GM12878 (cell line): ENCODE results near the gene MIR17HG. TPM values are rescaled to one million over a fixed set of nuclear protein-coding genes. Genes with fewer than 3 reads are reported as not detected.

Source experiments
- ATAC-seq: fragments of 200-7000 bp; cut with Tn5 transposase; 3 replicates; pipeline ENCODE4 v1.9.1; 2020; ENCODE audit warnings: mild to moderate bottlenecking, moderate library complexity
- BruUV-seq: library from RNA; stranded (reverse); fragments of 400-500 nt; replicated peaks from 2 replicates; lab custom pipeline; 2021; lab: Mats Ljungman, UMichigan
- CTCF ChIA-PET: fragments of 300-600 bp; sonication (Branson Sonifier 250); formaldehyde crosslinking; extraction: SDS; loops from one replicate; lab custom pipeline; 2021; ENCODE audit warnings: inconsistent platforms; lab: Yijun Ruan, JAX
- POLR2A ChIA-PET: fragments of 350-600 bp; formaldehyde crosslinking; extraction: SDS; loops from one replicate; lab custom pipeline; 2021; ENCODE audit warnings: inconsistent platforms; lab: Charles Lee
- RAD21 ChIA-PET: fragments of 300-600 bp; sonication (Branson Sonifier 250); formaldehyde crosslinking; loops from one replicate; lab custom pipeline; 2023; ENCODE audit warnings: antibody characterized with exemption; ENCODE audit not compliant: unreplicated experiment; lab: Charles Lee
- SMC1A ChIA-PET: fragments of 300-600 bp; sonication (Branson Sonifier 250); formaldehyde crosslinking; loops from one replicate; lab custom pipeline; 2023; ENCODE audit not compliant: unreplicated experiment, uncharacterized antibody; lab: Charles Lee
- DNase-seq: peaks from one replicate; pipeline ENCODE4 v3.0.0-alpha.2; 2011; ENCODE audit warnings: low read depth, low spot score
- FAIRE-seq: peaks from 3 replicates; lab custom pipeline; 2011; peaks lifted over from hg19 to GRCh38; lab: Jason Lieb, UNC
- H2AFZ ChIP-seq: 2 replicates; pipeline ENCODE4 v1.6.0; 2011; ENCODE audit warnings: low read depth, low read length, control low read depth; ENCODE audit not compliant: control insufficient read depth
- H3K27ac ChIP-seq: 2 replicates; pipeline ENCODE4 v1.5.1; 2011; ENCODE audit warnings: control low read depth; ENCODE audit not compliant: control insufficient read depth, insufficient read depth
- H3K27me3 ChIP-seq, 2 experiments: replicated peaks in 1 of 2; 2 replicates each; pipeline versions ENCODE4 v1.6.0 to v1.6.1; 2011; ENCODE audit warnings: low read length in 1 of 2; ENCODE audit not compliant: control insufficient read depth in 2 of 2, insufficient read depth in 2 of 2
- H3K36me3 ChIP-seq, 2 experiments: 2 replicates each; pipeline ENCODE4 v1.5.1; 2011; ENCODE audit warnings: low read length in 1 of 2; ENCODE audit not compliant: control insufficient read depth in 2 of 2, insufficient read depth in 2 of 2
- H3K4me1 ChIP-seq: 2 replicates; pipeline ENCODE4 v1.6.1; 2011; ENCODE audit warnings: mild to moderate bottlenecking, low read length, moderate library complexity, mixed read lengths; ENCODE audit not compliant: control insufficient read depth, insufficient read depth
- H3K4me2 ChIP-seq: 2 replicates; pipeline ENCODE4 v1.6.0; 2011; ENCODE audit warnings: control low read depth; ENCODE audit not compliant: control insufficient read depth, insufficient read depth
- H3K4me3 ChIP-seq: fragments of 200-600 bp; sonication (generic); 2 replicates; pipeline ENCODE4 v1.5.1; 2016
- H3K79me2 ChIP-seq: 2 replicates; pipeline ENCODE4 v1.6.0; 2011; ENCODE audit warnings: low read length; ENCODE audit not compliant: control insufficient read depth, insufficient read depth
- H3K9ac ChIP-seq: 2 replicates; pipeline ENCODE4 v1.8.0; 2011; ENCODE audit warnings: low read length, control low read depth, mixed read lengths; ENCODE audit not compliant: control insufficient read depth, insufficient read depth
- H3K9me3 ChIP-seq: replicated peaks from 3 replicates; pipeline ENCODE4 v1.5.1; 2011; ENCODE audit warnings: mild to moderate bottlenecking, low read length; ENCODE audit not compliant: control insufficient read depth, insufficient read depth
- H4K20me1 ChIP-seq: 2 replicates; pipeline ENCODE4 v1.6.0; 2011; ENCODE audit not compliant: control insufficient read depth, insufficient read depth
- FOXK2 ChIP-seq: fragments of 450-650 bp; IDR thresholded peaks from 2 replicates; pipeline ENCODE4 v1.6.1; 2017; ENCODE audit warnings: mild to moderate bottlenecking, moderate library complexity
- HCFC1 ChIP-seq: fragments of 150-350 bp; IDR thresholded peaks from 2 replicates; pipeline ENCODE4 v1.6.1; 2014; ENCODE audit warnings: low read length
- JUND ChIP-seq: IDR thresholded peaks from 2 replicates; pipeline ENCODE4 v1.6.1; 2012; ENCODE audit warnings: low read depth, mild to moderate bottlenecking, low read length, improper control_type of control experiment, moderate library complexity
- KDM1A ChIP-seq: fragments of 200-600 bp; sonication (generic); IDR thresholded peaks from 2 replicates; pipeline ENCODE4 v1.6.1; 2016; ENCODE audit warnings: borderline replicate concordance
- RFX5 ChIP-seq: IDR thresholded peaks from 2 replicates; pipeline ENCODE4 v1.6.1; 2011; ENCODE audit warnings: low read depth, low read length, improper control_type of control experiment
- TBL1XR1 ChIP-seq: IDR thresholded peaks from 2 replicates; pipeline ENCODE4 v1.6.1; 2012; ENCODE audit warnings: low read depth, low read length, improper control_type of control experiment
- ZNF217 ChIP-seq: fragments of 450-650 bp; IDR thresholded peaks from 2 replicates; pipeline ENCODE4 v1.6.1; 2017; ENCODE audit warnings: antibody characterized with exemption, mild to moderate bottlenecking
- WGBS: methylation state at CpG from one replicate; pipeline ENCODE4 v1.1.6; 2016; ENCODE audit warnings: low lambda C conversion rate; ENCODE audit not compliant: insufficient replicate concordance, insufficient coverage; ENCODE audit errors: missing lambda C conversion rate; 5-methylcytosine and 5-hydroxymethylcytosine counted together
- in situ Hi-C: fragments of 300-500 bp; cut with MboI; formaldehyde crosslinking; loops from 9 replicates; pipeline ENCODE4 v1.14.3; 2018; ENCODE audit warnings: mixed read lengths
- intact Hi-C: fragments of 100-400 bp; cut with micrococcal nuclease; formaldehyde crosslinking; loops from one replicate; pipeline ENCODE4 v1.14.2; 2022; ENCODE audit not compliant: unreplicated experiment
- polyA plus RNA-seq, 11 experiments: library from polyadenylated mRNA; depleted of rRNA in 4 of 11; unstranded in 6 of 11; stranded (reverse) in 5 of 11; fragments of >200 nt; fragmentation: Nextera tagmentation in 4 of 11; fragmentation: Illumina TruSeq in 1 of 11; extraction: Ambion mirVana in 4 of 11; extraction: Trizol in 1 of 11; gene quantifications; 1 replicate in 1 of 11; 2 replicates in 10 of 11; pipeline versions ENCODE4 v1.2.1 to v1.2.3, GENCODE V29; 2011 to 2016; ENCODE audit warnings: inconsistent platforms in 2 of 11, missing spikeins in 2 of 11, low read depth in 1 of 11
- total RNA-seq, 4 experiments: library from RNA; depleted of rRNA in 3 of 4; stranded (reverse); fragments of >200 nt in 3 of 4; fragmentation: Illumina TruSeq in 1 of 4; extraction: Trizol in 1 of 4; gene quantifications; 2 replicates each; pipeline versions ENCODE4 v1.2.1 to v1.2.3, GENCODE V29; 2013 to 2021
- TF ChIP-seq, protein P1 (sequence below): fragments of 450-650 bp; IDR thresholded peaks from 2 replicates; pipeline ENCODE4 v1.6.1; 2016; ENCODE audit warnings: mild to moderate bottlenecking
- TF ChIP-seq, protein P2 (sequence below): IDR thresholded peaks from 2 replicates; pipeline ENCODE4 v1.6.1; 2011; ENCODE audit warnings: borderline replicate concordance, low read depth, mild to moderate bottlenecking, moderate library complexity, low read length; ENCODE audit not compliant: insufficient read depth, poor library complexity, severe bottlenecking
- TF ChIP-seq, protein P3 (sequence below): IDR thresholded peaks from 2 replicates; pipeline ENCODE4 v1.6.1; 2011; ENCODE audit warnings: low read depth, low read length, improper control_type of control experiment, borderline replicate concordance

MIR17HG gene
- total and polyA plus RNA-seq, 10 of the 15 experiments (the other 5 are each of a cell fraction or from before 2014, with no cell fraction given) = 4.4 to 37.7 (median 15.1) TPM

DNA sequence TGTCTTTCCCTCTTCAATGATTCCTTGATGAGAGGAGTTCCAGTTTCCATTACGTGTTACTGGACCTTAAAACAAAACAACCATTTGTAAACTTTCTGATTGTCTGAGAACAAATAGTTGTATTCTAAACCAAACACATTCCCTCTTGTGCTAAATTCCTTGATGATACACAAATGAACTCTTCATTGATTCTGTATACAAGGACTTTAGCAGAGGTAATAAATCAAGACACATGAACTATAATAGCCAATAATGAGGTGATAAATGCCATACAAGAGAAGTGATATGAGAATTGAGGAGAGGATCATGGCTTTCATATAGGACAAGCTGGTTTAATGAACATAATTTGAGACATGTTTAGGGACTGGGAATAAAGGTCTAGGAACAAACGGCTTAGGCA, 37.4 kb downstream of the MIR17HG start:
- Histone ChIP-seq H3K27me3 (no peaks in the 10 kb centered on the region), H3K4me2 (no peak overlapping the region), H3K9ac (no peak overlapping the region), H3K79me2 (no peaks in the 10 kb centered on the region), H4K20me1 (no peaks in the 10 kb centered on the region), H2AFZ (no peak overlapping the region), H3K4me3 (no peak overlapping the region), H3K9me3 (no peaks in the 10 kb centered on the region)
- FAIRE-seq = no peak
- DNase-seq = no peak
- no TSS peak for BruUV-seq
- POLR2A ChIA-PET = no interaction called here
- WGBS = 70% methylated on average over 2 of the region's 2 CpGs
- intact Hi-C loops = loop anchor here (5.0 kb wide), 1 partner anchor 192 kb away; no protein-coding TSS in a partner anchor
- SMC1A ChIA-PET = no interaction called here
- in situ Hi-C loops = no loop called here
- no peak for ATAC-seq
- TF ChIP-seq HCFC1 (no peak), KDM1A (no peak), JUND (no peak), FOXK2 (no peak), ZNF217 (no peak), RFX5 (no peak), TBL1XR1 (no peak)
- TF ChIP-seq, protein P1, sequence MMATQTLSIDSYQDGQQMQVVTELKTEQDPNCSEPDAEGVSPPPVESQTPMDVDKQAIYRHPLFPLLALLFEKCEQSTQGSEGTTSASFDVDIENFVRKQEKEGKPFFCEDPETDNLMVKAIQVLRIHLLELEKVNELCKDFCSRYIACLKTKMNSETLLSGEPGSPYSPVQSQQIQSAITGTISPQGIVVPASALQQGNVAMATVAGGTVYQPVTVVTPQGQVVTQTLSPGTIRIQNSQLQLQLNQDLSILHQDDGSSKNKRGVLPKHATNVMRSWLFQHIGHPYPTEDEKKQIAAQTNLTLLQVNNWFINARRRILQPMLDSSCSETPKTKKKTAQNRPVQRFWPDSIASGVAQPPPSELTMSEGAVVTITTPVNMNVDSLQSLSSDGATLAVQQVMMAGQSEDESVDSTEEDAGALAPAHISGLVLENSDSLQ = no peak
- TF ChIP-seq, protein P2, sequence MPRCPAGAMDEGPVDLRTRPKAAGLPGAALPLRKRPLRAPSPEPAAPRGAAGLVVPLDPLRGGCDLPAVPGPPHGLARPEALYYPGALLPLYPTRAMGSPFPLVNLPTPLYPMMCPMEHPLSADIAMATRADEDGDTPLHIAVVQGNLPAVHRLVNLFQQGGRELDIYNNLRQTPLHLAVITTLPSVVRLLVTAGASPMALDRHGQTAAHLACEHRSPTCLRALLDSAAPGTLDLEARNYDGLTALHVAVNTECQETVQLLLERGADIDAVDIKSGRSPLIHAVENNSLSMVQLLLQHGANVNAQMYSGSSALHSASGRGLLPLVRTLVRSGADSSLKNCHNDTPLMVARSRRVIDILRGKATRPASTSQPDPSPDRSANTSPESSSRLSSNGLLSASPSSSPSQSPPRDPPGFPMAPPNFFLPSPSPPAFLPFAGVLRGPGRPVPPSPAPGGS = no peak
- TF ChIP-seq, protein P3, sequence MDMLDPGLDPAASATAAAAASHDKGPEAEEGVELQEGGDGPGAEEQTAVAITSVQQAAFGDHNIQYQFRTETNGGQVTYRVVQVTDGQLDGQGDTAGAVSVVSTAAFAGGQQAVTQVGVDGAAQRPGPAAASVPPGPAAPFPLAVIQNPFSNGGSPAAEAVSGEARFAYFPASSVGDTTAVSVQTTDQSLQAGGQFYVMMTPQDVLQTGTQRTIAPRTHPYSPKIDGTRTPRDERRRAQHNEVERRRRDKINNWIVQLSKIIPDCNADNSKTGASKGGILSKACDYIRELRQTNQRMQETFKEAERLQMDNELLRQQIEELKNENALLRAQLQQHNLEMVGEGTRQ = no peak
- TF ChIP-seq, all 136 proteins: peak for 0
- ChIA-PET CTCF (interaction anchor here (1.2 to 2.0 kb wide), 2 partner anchors 11 to 21 kb away, joined by 5 to 6 read pairs; no protein-coding TSS in a partner anchor), RAD21 (no interaction called here)
- H3K36me3 ChIP-seq = no peaks in the 10 kb centered on the region
- no peaks in the 10 kb centered on the region for H3K4me1 ChIP-seq
- no peak overlapping the region for H3K27ac ChIP-seq
